DOHH2 (cell line): ENCODE measurements around the gene PNPLA7.
A peak's percentile ranks its signal among the peaks of the same experiment; 100 is the strongest.

Experiments used
- H3F3A ChIP-seq: fragments of 200-600 bp; sonication (generic), shearing (Covaris generic); 2 replicates; pipeline ENCODE4 v1.6.0; 2016; ENCODE audit warnings: antibody characterized with exemption, mild to moderate bottlenecking; ENCODE audit not compliant: control insufficient read depth, insufficient read depth
- H3K27ac ChIP-seq: fragments of 200-600 bp; sonication (generic); 2 replicates; pipeline ENCODE4 v1.5.1; 2014; ENCODE audit warnings: low read depth, mild to moderate bottlenecking, low read length, moderate library complexity
- H3K27me3 ChIP-seq: fragments of 200-600 bp; sonication (generic); 2 replicates; pipeline ENCODE4 v1.6.1; 2014; ENCODE audit warnings: mild to moderate bottlenecking, low read length, mixed read lengths; ENCODE audit not compliant: control insufficient read depth
- H3K36me3 ChIP-seq: fragments of 200-600 bp; sonication (generic); 2 replicates; pipeline ENCODE4 v1.6.1; 2014; ENCODE audit warnings: mild to moderate bottlenecking, low read length, moderate library complexity, mixed read lengths; ENCODE audit not compliant: control insufficient read depth
- H3K4me1 ChIP-seq: fragments of 200-600 bp; sonication (generic); 2 replicates; pipeline ENCODE4 v1.6.1; 2014; ENCODE audit warnings: mild to moderate bottlenecking, low read length, mixed read lengths; ENCODE audit not compliant: control insufficient read depth
- H3K4me2 ChIP-seq: fragments of 200-600 bp; sonication (generic); 2 replicates; pipeline ENCODE4 v1.6.0; 2014; ENCODE audit warnings: mild to moderate bottlenecking, low read length, moderate library complexity
- H3K4me3 ChIP-seq: fragments of 200-600 bp; sonication (generic); 2 replicates; pipeline ENCODE4 v1.5.1; 2014; ENCODE audit warnings: mild to moderate bottlenecking, low read length, mixed read lengths
- H3K79me2 ChIP-seq: fragments of 200-600 bp; sonication (generic); 2 replicates; pipeline ENCODE4 v1.6.1; 2014; ENCODE audit warnings: mild to moderate bottlenecking, low read length, mixed read lengths; ENCODE audit not compliant: control insufficient read depth
- H3K9me2 ChIP-seq: fragments of 200-600 bp; sonication (generic); replicated peaks from 2 replicates; pipeline ENCODE4 v1.6.1; 2014; ENCODE audit warnings: mild to moderate bottlenecking, low read length, mixed read lengths; ENCODE audit not compliant: control insufficient read depth
- H3K9me3 ChIP-seq: fragments of 200-600 bp; sonication (generic); 2 replicates; pipeline ENCODE4 v1.6.1; 2014; ENCODE audit warnings: antibody characterized with exemption, low read length, mixed read lengths; ENCODE audit not compliant: control insufficient read depth, insufficient read depth
- H4K20me1 ChIP-seq: fragments of 200-600 bp; sonication (generic); 2 replicates; pipeline ENCODE4 v1.6.0; 2014; ENCODE audit warnings: low read depth, mild to moderate bottlenecking, antibody characterized with exemption, low read length, moderate library complexity; ENCODE audit not compliant: control insufficient read depth, insufficient read depth
- CTCF ChIP-seq: fragments of 200-600 bp; sonication (generic); IDR thresholded peaks from one replicate; pipeline ENCODE4 v1.5.1; 2014; ENCODE audit warnings: antibody characterized with exemption, mild to moderate bottlenecking, low read depth, low read length; ENCODE audit not compliant: poor library complexity, severe bottlenecking
- EZH2phosphoT487 ChIP-seq: fragments of 200-600 bp; sonication (generic); IDR thresholded peaks from 2 replicates; pipeline ENCODE4 v1.6.1; 2017; ENCODE audit warnings: borderline replicate concordance, mild to moderate bottlenecking, antibody characterized with exemption, low read length, moderate library complexity, mixed read lengths

PNPLA7 gene

GRCh38 chr9:137454597-137455358, 95.4 kb downstream of the PNPLA7 start:
- Histone ChIP-seq H3K27ac (peak overlapping the region; percentile 20; the same call in 1 of the 2 replicates), H3K9me2 (no peaks in the 10 kb centered on the region), H3K4me2 (peak overlapping the region; percentile 89), H3K9me3 (no peaks in the 10 kb centered on the region), H3K4me1 (peaks cover 83% of the 10 kb centered on the region), H3K27me3 (no peaks in the 10 kb centered on the region), H3K4me3 (peak overlapping the region; percentile 71), H3K36me3 (peaks cover 66% of the 10 kb centered on the region), H3K79me2 (peaks cover 20% of the 10 kb centered on the region), H4K20me1 (no peaks in the 10 kb centered on the region; the same call in 1 of the 2 replicates), H3F3A (no peaks in the 10 kb centered on the region)
- TF ChIP-seq CTCF (no peak), EZH2phosphoT487 (no peak)

GRCh38 chr9:137454145-137454596, 96.0 kb downstream of the PNPLA7 start:
- peaks cover 20% of the 10 kb centered on the region for H3K79me2 ChIP-seq
- H3K4me3 ChIP-seq = peak overlapping the region; percentile 71
- H3F3A ChIP-seq = no peaks in the 10 kb centered on the region
- H3K9me3 ChIP-seq = no peaks in the 10 kb centered on the region
- H3K27ac ChIP-seq = peak overlapping the region; percentile 20; the same call in 1 of the 2 replicates
- peak overlapping the region; percentile 89 for H3K4me2 ChIP-seq
- TF ChIP-seq CTCF (no peak), EZH2phosphoT487 (no peak)
- peaks cover 78% of the 10 kb centered on the region for H3K4me1 ChIP-seq
- peaks cover 72% of the 10 kb centered on the region for H3K36me3 ChIP-seq
- no peaks in the 10 kb centered on the region for H3K9me2 ChIP-seq
- no peaks in the 10 kb centered on the region for H3K27me3 ChIP-seq
- H4K20me1 ChIP-seq = no peaks in the 10 kb centered on the region; the same call in 1 of the 2 replicates

- no peaks in the 10 kb centered on the region for H3K27me3 ChIP-seq
- peaks cover 78% of the 10 kb centered on the region for H3K4me1 ChIP-seq
- H3K4me2 ChIP-seq = peak overlapping the region; percentile 38; the same call in 1 of the 2 replicates
- H3F3A ChIP-seq = no peaks in the 10 kb centered on the region
- peaks cover 18% of the 10 kb centered on the region for H3K79me2 ChIP-seq
- H3K9me3 ChIP-seq = no peaks in the 10 kb centered on the region
- H3K36me3 ChIP-seq = peaks cover 75% of the 10 kb centered on the region
- H3K27ac ChIP-seq = no peak overlapping the region
- H3K4me3 ChIP-seq = 0 out of 2 replicates have a peak overlapping the region, but pooled peaks have one; percentile 36
- no peaks in the 10 kb centered on the region; the same call in 1 of the 2 replicates for H4K20me1 ChIP-seq
- TF ChIP-seq CTCF = no peak
- TF ChIP-seq EZH2phosphoT487 = no peak
- no peaks in the 10 kb centered on the region for H3K9me2 ChIP-seq
These were observed 96.5 kb downstream of the PNPLA7 start for GRCh38 chr9:137453643-137454081.
